SH-SY5Y (cell line): Measurements from ENCODE around the gene HSPA8.

Source experiments
- GATA2 ChIP-seq: IDR thresholded peaks from 2 replicates; pipeline ENCODE4 v1.6.1; 2011; ENCODE audit warnings: mild to moderate bottlenecking, low read depth, low read length
- GATA3 ChIP-seq: IDR thresholded peaks from 2 replicates; pipeline ENCODE4 v1.6.1; 2011; ENCODE audit warnings: low read depth, mild to moderate bottlenecking, low read length, moderate library complexity

DNA sequence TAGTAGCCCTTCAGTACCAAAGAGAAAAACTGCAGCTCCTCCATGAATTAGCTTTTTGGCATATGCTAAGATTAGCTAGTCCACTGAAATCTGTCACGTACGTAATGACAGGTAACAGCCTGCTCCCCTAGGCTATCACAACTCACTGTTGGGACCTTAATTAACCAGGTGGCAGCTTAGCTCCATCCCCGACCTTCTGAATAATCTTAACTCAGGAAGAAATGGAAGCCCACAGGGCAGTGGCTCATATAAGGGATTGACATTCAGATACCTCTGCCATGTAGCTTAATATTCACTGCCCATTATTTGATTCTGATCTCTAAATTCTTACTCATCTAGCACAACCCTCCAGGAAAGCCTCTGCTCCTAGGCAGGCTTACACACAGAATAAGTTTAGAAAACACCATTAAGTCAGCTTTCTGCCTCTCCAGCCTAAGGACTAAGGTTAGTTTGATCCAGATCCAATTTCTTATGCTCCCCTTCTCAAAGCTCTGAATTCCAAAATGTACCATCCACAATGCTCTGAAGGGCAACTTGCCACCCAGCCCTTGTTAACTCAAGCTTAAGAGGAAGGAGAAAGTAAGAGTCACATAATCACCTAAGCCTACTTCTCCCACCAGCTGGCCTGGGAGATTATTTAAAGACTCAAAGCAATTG lies 5.0 kb downstream of the HSPA8 start:
- TF ChIP-seq GATA2 = no peak
- no peak for TF ChIP-seq GATA3
